HG03439 (cell line): Measurements from ENCODE around the gene TAF1L.

Source experiments
- ATAC-seq: cut with Tn5 transposase; IDR thresholded peaks from one replicate; pipeline ENCODE4 v1.9.1; 2021; ENCODE audit warnings: mild to moderate bottlenecking, moderate library complexity; ENCODE audit not compliant: unreplicated experiment

Gene TAF1L

GRCh38 chr9:32596096-32596865, 39.2 kb downstream of the TAF1L start:
- ATAC-seq, result no peak

DNA sequence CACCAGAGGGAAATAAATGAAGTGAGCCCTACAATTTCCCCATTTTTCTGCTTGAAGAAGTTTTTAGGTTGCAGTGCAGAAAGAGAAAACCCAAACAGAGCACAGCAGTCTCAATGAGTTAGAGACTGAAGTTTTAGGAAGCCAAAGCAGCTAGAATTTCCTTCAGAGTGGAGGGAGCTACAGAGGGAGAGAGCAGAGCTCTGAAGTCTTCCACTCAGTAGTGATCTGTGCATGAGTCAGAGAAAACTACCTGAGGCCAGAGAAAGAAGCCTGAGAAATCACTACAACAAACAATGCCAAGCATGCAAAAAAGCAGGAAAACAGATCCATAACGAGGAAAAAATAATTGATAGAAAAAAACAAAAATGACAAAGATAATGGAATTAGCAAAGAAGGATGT, 44.6 kb downstream of the TAF1L start:
- no peak for ATAC-seq

DNA sequence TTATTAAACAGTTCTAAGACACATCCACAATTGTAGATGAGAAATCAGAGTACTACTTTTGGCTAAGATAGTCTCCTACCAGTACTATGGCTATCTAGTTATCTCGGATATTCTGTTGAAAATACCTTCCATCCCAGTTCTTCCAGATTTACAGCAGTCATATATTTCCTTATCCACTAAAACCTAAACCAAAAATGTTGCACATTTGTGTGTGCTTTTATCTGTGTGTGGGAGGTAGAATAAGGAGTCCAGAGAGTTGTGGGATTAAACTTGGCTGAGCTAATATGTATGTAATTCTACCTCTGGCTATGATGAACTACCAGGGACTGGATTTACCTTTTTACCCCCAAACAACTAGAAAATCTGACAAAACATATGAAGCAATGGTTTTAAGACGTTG, 45.0 kb downstream of the TAF1L start:
- ATAC-seq, result no peak

- ATAC-seq, result peak; percentile 58
Observed at GRCh38 chr9:32589083-32589723, 46.3 kb downstream of the TAF1L start.

DNA sequence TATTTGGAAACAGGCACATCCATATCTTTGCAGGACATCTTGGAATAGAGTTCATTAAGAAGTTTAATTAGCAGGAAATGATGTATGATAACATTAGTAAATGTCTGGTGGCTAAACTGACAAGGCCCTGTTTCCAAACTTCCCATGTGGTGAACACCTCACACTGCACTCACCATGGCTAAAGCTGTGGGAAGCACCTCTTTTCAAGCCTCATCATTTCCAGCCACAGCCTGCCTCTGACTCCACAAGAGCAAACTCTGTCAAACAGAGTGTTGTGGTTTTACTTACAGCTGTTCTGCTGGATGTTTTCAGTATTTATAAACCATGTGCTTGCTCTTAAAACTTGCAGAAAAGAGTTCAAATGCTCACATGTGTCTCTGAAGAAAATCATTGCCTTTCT, 47.6 kb downstream of the TAF1L start:
- ATAC-seq, result no peak

DNA sequence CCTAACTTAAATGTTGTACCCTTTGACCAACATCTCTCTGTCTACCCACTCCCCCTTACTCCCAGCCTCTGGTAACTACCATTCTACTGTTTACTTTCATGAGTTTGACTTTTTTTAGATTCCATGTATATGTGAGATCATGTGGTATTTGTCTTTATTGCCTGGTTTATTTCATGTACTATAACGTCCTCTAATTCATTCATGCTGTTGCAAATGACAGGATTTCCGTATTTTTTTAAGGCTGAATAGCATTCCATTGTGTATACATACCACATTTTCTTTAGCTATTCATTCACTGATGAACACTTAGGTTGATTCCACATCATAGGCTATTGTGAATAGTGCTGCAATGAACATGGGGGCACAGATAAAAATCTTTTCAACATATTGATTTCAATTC, 50.7 kb downstream of the TAF1L start:
- no peak for ATAC-seq

GRCh38 chr9:32581512-32582143, 53.8 kb downstream of the TAF1L start:
- ATAC-seq, result no peak

GRCh38 chr9:32580631-32581300, 54.7 kb downstream of the TAF1L start:
- no peak for ATAC-seq

DNA sequence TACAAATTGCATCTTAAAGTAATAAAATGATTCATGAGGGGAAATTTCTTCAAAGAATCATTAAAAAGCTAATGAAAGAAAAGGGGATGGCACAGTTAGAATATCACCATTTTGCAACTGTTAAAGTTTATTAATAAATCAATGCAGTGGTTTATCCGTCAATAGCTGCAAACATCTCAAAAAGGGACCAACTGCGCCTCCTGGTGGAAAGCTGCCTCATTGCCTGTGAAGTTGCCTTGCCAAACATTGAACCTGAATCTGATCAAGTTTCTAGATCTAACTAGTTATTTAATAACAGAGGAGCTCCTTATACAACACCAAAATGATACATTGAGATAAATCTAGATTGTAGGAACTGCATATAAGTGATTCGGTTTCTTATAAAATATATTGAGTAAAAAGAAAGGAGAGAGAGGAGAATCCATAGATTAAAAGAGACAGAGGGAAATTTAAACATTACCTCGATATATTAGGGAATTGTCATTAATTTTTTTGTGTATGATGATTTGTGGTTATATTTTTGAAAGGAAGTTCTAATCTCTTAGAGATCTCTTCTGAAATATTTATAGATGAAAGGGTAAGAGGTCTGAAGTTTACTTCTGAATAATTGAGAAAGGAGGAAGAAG, 55.6 kb downstream of the TAF1L start:
- ATAC-seq, result no peak
